Testis (tissue), 3 donors: ENCODE results near the gene GOLM1. TPM values are rescaled to one million over a fixed set of nuclear protein-coding genes. Genes with fewer than 3 reads are reported as not detected.
"Not testable (repeated sequence)": the region's sequence is repeated elsewhere in the genome, so short reads cannot be mapped to it uniquely, and the experiment has no call there.

Experiments
- DNase-seq: peaks from one replicate; pipeline ENCODE4 v3.0.0-alpha.2; 2019
- H3K27ac ChIP-seq, 2 donors: fragments of 200-600 bp; sonication (generic); one replicate each; pipeline ENCODE4 v1.5.1; 2019
- H3K27me3 ChIP-seq: fragments of 200-600 bp; sonication (generic); one replicate; pipeline ENCODE4 v1.5.1; 2019
- H3K36me3 ChIP-seq: fragments of 200-600 bp; sonication (generic); one replicate; pipeline ENCODE4 v1.5.1; 2017; ENCODE audit warnings: low read depth; ENCODE audit errors: missing control alignments
- H3K4me1 ChIP-seq: fragments of 200-600 bp; sonication (generic); one replicate; pipeline ENCODE4 v1.5.1; 2019
- H3K4me3 ChIP-seq, 2 donors: fragments of 200-600 bp; sonication (generic); one replicate each; pipeline ENCODE4 v1.5.1; 2017 to 2019
- H3K9me3 ChIP-seq: fragments of 200-600 bp; sonication (generic); one replicate; pipeline ENCODE4 v1.5.1; 2017
- CTCF ChIP-seq, 3 experiments: fragments of 450-650 bp in 2 of 3; fragments of 200-600 bp in 1 of 3; sonication (generic) in 1 of 3; IDR thresholded peaks; one replicate each; pipeline ENCODE4 v1.5.1; 2016 to 2019; ENCODE audit warnings: antibody characterized with exemption in 3 of 3, mild to moderate bottlenecking in 2 of 3, moderate library complexity in 1 of 3
- POLR2A ChIP-seq: fragments of 450-650 bp; IDR thresholded peaks from one replicate; pipeline ENCODE4 v1.6.1; 2017; ENCODE audit warnings: antibody characterized with exemption, mild to moderate bottlenecking, moderate library complexity
- WGBS, 2 donors: methylation state at CpG; one replicate each; pipeline ENCODE4 v1.1.5; 2018; 5-methylcytosine and 5-hydroxymethylcytosine counted together
- intact Hi-C: fragments of 100-400 bp; cut with DNase I; formaldehyde crosslinking; loops from one replicate; pipeline ENCODE4 v1.15.1; 2023; ENCODE audit warnings: low total_unique reads
- polyA plus RNA-seq: library from polyadenylated mRNA; stranded (reverse); fragments of 350-450 nt; fragmentation: Illumina TruSeq; extraction: RNeasy Lipid Tissue Mini Kit (QIAGEN cat#74804); gene quantifications from one replicate; pipeline ENCODE4 v1.2.3, GENCODE V29; 2014; ENCODE audit warnings: low read depth, low replicate concordance; ENCODE audit not compliant: insufficient read depth
- total RNA-seq, 2 donors: library from RNA; depleted of rRNA; stranded (reverse); fragments of >200 nt; gene quantifications; one replicate each; pipeline ENCODE4 v1.2.3, GENCODE V29; 2016

Gene GOLM1
- total and polyA plus RNA-seq, 3 donors from 2014 or later = 28.3 to 37.0 (median 29.3) TPM

GRCh38 chr9:86057491-86057890 lies 41.9 kb downstream of the GOLM1 start:
- WGBS, 2 donors = 74 to 93% methylated on average over 6 to 13 of the region's 13 CpGs
- no peaks in the 10 kb centered on the region for H3K27me3 ChIP-seq
- no peak overlapping the region for H3K27ac ChIP-seq
- TF ChIP-seq POLR2A = no peak
- no peak for TF ChIP-seq CTCF (IDR thresholded peaks at IDR 0.05)
- H3K9me3 ChIP-seq = no peaks in the 10 kb centered on the region
- intact Hi-C loops = no loop called here
- H3K4me1 ChIP-seq = no peaks in the 10 kb centered on the region
- DNase-seq = no peak
- H3K4me3 ChIP-seq = no peak overlapping the region
- no peaks in the 10 kb centered on the region for H3K36me3 ChIP-seq

- Histone ChIP-seq H3K4me3 (no peak overlapping the region), H3K27ac (no peak overlapping the region), H3K9me3 (no peaks in the 10 kb centered on the region), H3K36me3 (no peaks in the 10 kb centered on the region), H3K27me3 (no peaks in the 10 kb centered on the region), H3K4me1 (no peaks in the 10 kb centered on the region)
- TF ChIP-seq POLR2A (no peak), CTCF (IDR thresholded peaks at IDR 0.05) (no peak)
- 74 to 81% methylated on average over 3 of the region's 3 CpGs for WGBS, 2 donors
- intact Hi-C loops = no loop called here
- no peak for DNase-seq
These were observed 44.7 kb downstream of the GOLM1 start for GRCh38 chr9:86054695-86055094.

GRCh38 chr9:86052556-86053468 lies 46.5 kb downstream of the GOLM1 start:
- Histone ChIP-seq H3K4me3 (no peak overlapping the region), H3K36me3 (no peaks in the 10 kb centered on the region), H3K4me1 (no peaks in the 10 kb centered on the region), H3K27ac (no peak overlapping the region), H3K9me3 (no peaks in the 10 kb centered on the region), H3K27me3 (no peaks in the 10 kb centered on the region)
- intact Hi-C loops = no loop called here
- TF ChIP-seq CTCF (IDR thresholded peaks at IDR 0.05) = no peak
- TF ChIP-seq POLR2A = no peak
- 82 to 89% methylated on average over 16 to 21 of the region's 21 CpGs for WGBS, 2 donors
- no peak for DNase-seq

- H3K4me1 ChIP-seq, H3K9me3 ChIP-seq, H3K36me3 ChIP-seq, intact Hi-C loops, DNase-seq, H3K27me3 ChIP-seq, H3K4me3 ChIP-seq, H3K27ac ChIP-seq: not testable (repeated sequence)
- 92 to 96% methylated on average over 7 of the region's 7 CpGs for WGBS, 2 donors
These were observed 51.2 kb downstream of the GOLM1 start for GRCh38 chr9:86048018-86048742.

GRCh38 chr9:86047361-86047760 lies 52.0 kb downstream of the GOLM1 start:
- Histone ChIP-seq H3K4me3 (no peak overlapping the region), H3K36me3 (no peaks in the 10 kb centered on the region), H3K27me3 (no peaks in the 10 kb centered on the region), H3K27ac (no peak overlapping the region), H3K4me1 (no peaks in the 10 kb centered on the region), H3K9me3 (no peaks in the 10 kb centered on the region)
- DNase-seq = no peak
- TF ChIP-seq CTCF (IDR thresholded peaks at IDR 0.05) (no peak), POLR2A (no peak)
- intact Hi-C loops = no loop called here
- WGBS, 2 donors = 84 to 95% methylated on average over 13 of the region's 13 CpGs
